Upper lobe of left lung (tissue), 4 donors: ENCODE data around the gene GCG.

Experiments
- CTCF ChIP-seq, 6 experiments: fragments of 450-650 bp in 4 of 6; fragments of 200-600 bp in 2 of 6; sonication (generic) in 2 of 6; IDR thresholded peaks; one replicate each; pipeline ENCODE4 v1.5.1; 2016 to 2019; ENCODE audit warnings: antibody characterized with exemption in 6 of 6
- EP300 ChIP-seq, 4 donors: sonication (generic); formaldehyde crosslinking; IDR thresholded peaks; one replicate each; pipeline ENCODE4 v1.5.1; 2017; ENCODE audit warnings: antibody characterized with exemption in 4 of 4, control low read depth in 2 of 4
- POLR2A ChIP-seq, 4 donors: fragments of 450-650 bp; IDR thresholded peaks; one replicate each; pipeline ENCODE4 v1.5.1; 2016 to 2017; ENCODE audit warnings: antibody characterized with exemption in 4 of 4, mild to moderate bottlenecking in 2 of 4
- POLR2AphosphoS5 ChIP-seq, 2 donors: sonication (generic); formaldehyde crosslinking; IDR thresholded peaks; one replicate each; pipeline ENCODE4 v1.5.1; 2017; ENCODE audit warnings: antibody characterized with exemption in 2 of 2

GRCh38 chr2:162155093-162155492, 3.0 kb upstream of the GCG start:
- TF ChIP-seq CTCF (IDR thresholded peaks at IDR 0.05) (no peak), POLR2AphosphoS5 (IDR thresholded peaks at IDR 0.05) (no peak), EP300 (IDR thresholded peaks at IDR 0.05) (no peak), POLR2A (IDR thresholded peaks at IDR 0.05) (no peak)
